ENCODE data around the gene RPSA. TPM values are rescaled to one million over a fixed set of nuclear protein-coding genes. Genes with fewer than 3 reads are reported as not detected.

Gene RPSA
- total and polyA plus RNA-seq, 9 of the 15 experiments (the other 6 are each of a cell fraction or from before 2014, with no cell fraction given): 2,290 to 4,272 (median 2,730) TPM

GRCh38 chr3:39429466-39429865, 22.9 kb downstream of the RPSA start (continued):
- TF ChIP-seq CTCF (IDR thresholded peaks at IDR 0.05 in 2 of 3, conservative IDR thresholded peaks at IDR 0.05 in 1 of 3; ENCODE audit: insufficient read depth in 2 of 3, low read depth in 1 of 3, low read length in 3 of 3): no peak

GRCh38 chr3:39432342-39432741, 25.8 kb downstream of the RPSA start:
- Histone ChIP-seq H3K36me3 (ENCODE audit: control insufficient read depth, insufficient read depth, low read length) (no peaks in the 10 kb centered on the region), H3K4me1 (replicated peaks in 1 of 2; ENCODE audit: control insufficient read depth in 2 of 2, insufficient read depth in 2 of 2, low read length in 2 of 2) (peaks cover 0 to 4% of the 10 kb centered on the region in 2 experiments; a peak in 2 of 5 replicates), H3K9me3 (replicated peaks; ENCODE audit: control insufficient read depth, insufficient read depth, low read depth, low read length) (no peaks in the 10 kb centered on the region), H3K4me2 (ENCODE audit: insufficient read depth, low read length) (no peak overlapping the region), H3K4me3 (no peak overlapping the region), H3K9ac (ENCODE audit: insufficient read depth in 1 of 2, low read depth in 2 of 2, low read length in 2 of 2) (no peak overlapping the region), H3K27me3 (ENCODE audit: control insufficient read depth in 2 of 2, insufficient read depth in 2 of 2, low read length in 2 of 2) (peaks cover 27 to 50% of the 10 kb centered on the region in 2 experiments), H3K79me2 (ENCODE audit: control insufficient read depth, insufficient read depth, low read length) (no peaks in the 10 kb centered on the region), H2AFZ (ENCODE audit: low read depth, low read length) (no peak overlapping the region), H3K9me1 (ENCODE audit: control insufficient read depth, insufficient read depth, low read length) (no peaks in the 10 kb centered on the region), H3K27ac (ENCODE audit: extremely low read depth, low read depth, low read length) (no peak overlapping the region), H4K20me1 (replicated peaks; ENCODE audit: control insufficient read depth, insufficient read depth, low read length) (no peaks in the 10 kb centered on the region)
- DNase-seq (ENCODE audit: extremely low read depth in 1 of 4, low spot score in 3 of 4) (no peak), ATAC-seq (no peak), FAIRE-seq (no peak)
- in situ Hi-C loops (cut with MboI): no loop called here
- ChIA-PET CTCF (ENCODE audit: low intra/inter-chr PET ratio) (no interaction called here), POLR2A (no interaction called here)
- BruUV-seq (replicated peaks): no TSS peak
- WGBS (ENCODE audit: insufficient coverage, low coverage, missing lambda C conversion rate): 2% methylated on average over 5 of the region's 5 CpGs
- intact Hi-C loops (cut with micrococcal nuclease): no loop called here
- 0 out of 2 replicates have a peak, but pooled peaks have one; percentile 22 for TF ChIP-seq NFE2 (IDR thresholded peaks at IDR 0.05; ENCODE audit: low read depth)
- TF ChIP-seq FOSL1 (tag; conservative IDR thresholded peaks at IDR 0.05): peak; percentile 31; the same call in 1 of the 2 replicates
- no peak for TF ChIP-seq POLR2A (conservative IDR thresholded peaks at IDR 0.05)
